ENCODE data around the gene PI4KA. TPM values are rescaled to one million over a fixed set of nuclear protein-coding genes. Genes with fewer than 3 reads are reported as not detected.

PI4KA gene
- total and polyA plus RNA-seq, 4 donors, result 19.4 to 47.5 (median 36.3) TPM

GRCh38 chr22:20889904-20890540, 31.4 kb upstream of the PI4KA start:
- no peak overlapping the region for H3K9ac ChIP-seq (ENCODE audit: low read depth in 1 of 2, low read length in 2 of 2)
- TF ChIP-seq TAF1 (conservative IDR thresholded peaks at IDR 0.05), result no peak
- TF ChIP-seq ATF3 (IDR thresholded peaks at IDR 0.05), result no peak
- no peak for TF ChIP-seq RAD21 (IDR thresholded peaks at IDR 0.05)
- TF ChIP-seq FOXA1 (IDR thresholded peaks at IDR 0.05), result no peak
- no peak for TF ChIP-seq HNF4A (conservative IDR thresholded peaks at IDR 0.05)
- TF ChIP-seq HNF4G (IDR thresholded peaks at IDR 0.05), result no peak
- TF ChIP-seq SP1 (IDR thresholded peaks at IDR 0.05), result no peak
- TF ChIP-seq ZBTB33 (IDR thresholded peaks at IDR 0.05), result no peak
- peaks cover 5 to 18% (median 12%) of the 10 kb centered on the region in 4 donors for H3K36me3 ChIP-seq (ENCODE audit: control insufficient read depth in 4 of 4, insufficient read depth in 3 of 4, low read depth in 1 of 4, low read length in 3 of 4)
- peaks cover 6 to 26% (median 25%) of the 10 kb centered on the region in 4 donors for H3K4me1 ChIP-seq (ENCODE audit: control insufficient read depth in 4 of 4, insufficient read depth in 4 of 4, low read length in 3 of 4)
- no peak for DNase-seq (ENCODE audit: low spot score)
- no peaks in the 10 kb centered on the region for H3K9me3 ChIP-seq (ENCODE audit: control insufficient read depth in 4 of 4, low read length in 3 of 4)
- H3K27ac ChIP-seq (ENCODE audit: low read depth in 1 of 2, low read length in 2 of 2), result peak overlapping the region in 1 of 2 donors; percentile 71
- WGBS, result 97% methylated on average over 13 of the region's 13 CpGs
- no peaks in the 10 kb centered on the region for H3K27me3 ChIP-seq (ENCODE audit: control insufficient read depth in 4 of 4, insufficient read depth in 4 of 4, low read length in 3 of 4)
- no peak overlapping the region for H3K4me3 ChIP-seq (ENCODE audit: low read depth in 1 of 3, low read length in 3 of 3)

GRCh38 chr22:20889025-20889704, 30.6 kb upstream of the PI4KA start:
- Histone ChIP-seq H3K9ac (ENCODE audit: low read depth in 1 of 2, low read length in 2 of 2) (no peak overlapping the region), H3K27me3 (ENCODE audit: control insufficient read depth in 4 of 4, insufficient read depth in 4 of 4, low read length in 3 of 4) (no peaks in the 10 kb centered on the region), H3K9me3 (ENCODE audit: control insufficient read depth in 4 of 4, low read length in 3 of 4) (no peaks in the 10 kb centered on the region), H3K36me3 (ENCODE audit: control insufficient read depth in 4 of 4, insufficient read depth in 3 of 4, low read depth in 1 of 4, low read length in 3 of 4) (peaks cover 5 to 20% (median 12%) of the 10 kb centered on the region in 4 donors), H3K4me1 (ENCODE audit: control insufficient read depth in 4 of 4, insufficient read depth in 4 of 4, low read length in 3 of 4) (peaks cover 6 to 34% (median 31%) of the 10 kb centered on the region in 4 donors), H3K4me3 (ENCODE audit: low read depth in 1 of 3, low read length in 3 of 3) (no peak overlapping the region), H3K27ac (ENCODE audit: low read depth in 1 of 2, low read length in 2 of 2) (peak overlapping the region; percentile 3 to 71)
- TF ChIP-seq NR2F2 (IDR thresholded peaks at IDR 0.05) (peak; percentile 93), HNF4G (IDR thresholded peaks at IDR 0.05) (peak; percentile 47), ATF3 (IDR thresholded peaks at IDR 0.05) (peak; percentile 10), YY1 (IDR thresholded peaks at IDR 0.05) (peak; percentile 63), HNF4A (conservative IDR thresholded peaks at IDR 0.05) (peak; percentile 76 to 84), RAD21 (IDR thresholded peaks at IDR 0.05) (peak in 1 of 2 donors; percentile 40), GABPA (IDR thresholded peaks at IDR 0.05 in 1 of 2, conservative IDR thresholded peaks at IDR 0.05 in 1 of 2) (no peak), RXRA (IDR thresholded peaks at IDR 0.05) (peak; percentile 81 to 88), CTCF (IDR thresholded peaks at IDR 0.05; ENCODE audit: low read depth, low read length, missing input control) (no peak), ZBTB33 (IDR thresholded peaks at IDR 0.05) (no peak), FOXA1 (IDR thresholded peaks at IDR 0.05) (no peak), TAF1 (conservative IDR thresholded peaks at IDR 0.05) (no peak), FOXA2 (IDR thresholded peaks at IDR 0.05) (peak; percentile 1), SP1 (IDR thresholded peaks at IDR 0.05) (peak; percentile 60), MAX (IDR thresholded peaks at IDR 0.05) (peak; percentile 55), JUND (IDR thresholded peaks at IDR 0.05) (peak in 1 of 2 donors; percentile 36), EGR1 (IDR thresholded peaks at IDR 0.05; ENCODE audit: low read depth in 2 of 2) (no peak)
- WGBS, result 77% methylated on average over 6 of the region's 6 CpGs
- no peak for DNase-seq (ENCODE audit: low spot score)

Data from liver (tissue), 9 donors.